Right ventricle myocardium superior (tissue), 1 donor: Measurements from ENCODE around the gene TNKS1BP1. TPM values are rescaled to one million over a fixed set of nuclear protein-coding genes. Genes with fewer than 3 reads are reported as not detected.

ENCODE experiments used
- ATAC-seq: fragments of 200-7000 bp; cut with Tn5 transposase; one replicate; pipeline ENCODE4 v1.9.1; 2020; ENCODE audit warnings: mild to moderate bottlenecking; ENCODE audit not compliant: poor library complexity
- DNase-seq: peaks from one replicate; pipeline ENCODE4 v3.0.0-alpha.2; 2020
- intact Hi-C: fragments of 100-400 bp; cut with DNase I; formaldehyde crosslinking; loops from one replicate; pipeline ENCODE4 v1.11.2; 2022
- total RNA-seq: library from RNA; stranded (reverse); fragmentation: NEBNext Ultra II Directional; extraction: Animal tissue kit (Norgen Biotek cat#: 25700); gene quantifications from one replicate; pipeline ENCODE4 v1.2.1, GENCODE V29; 2021
- donor health status: DM: no; HTN: yes; CAD: no; lungs with severe emphysema.

TNKS1BP1 gene
- total RNA-seq, 1 donor from 2014 or later: 39.7 TPM

DNA sequence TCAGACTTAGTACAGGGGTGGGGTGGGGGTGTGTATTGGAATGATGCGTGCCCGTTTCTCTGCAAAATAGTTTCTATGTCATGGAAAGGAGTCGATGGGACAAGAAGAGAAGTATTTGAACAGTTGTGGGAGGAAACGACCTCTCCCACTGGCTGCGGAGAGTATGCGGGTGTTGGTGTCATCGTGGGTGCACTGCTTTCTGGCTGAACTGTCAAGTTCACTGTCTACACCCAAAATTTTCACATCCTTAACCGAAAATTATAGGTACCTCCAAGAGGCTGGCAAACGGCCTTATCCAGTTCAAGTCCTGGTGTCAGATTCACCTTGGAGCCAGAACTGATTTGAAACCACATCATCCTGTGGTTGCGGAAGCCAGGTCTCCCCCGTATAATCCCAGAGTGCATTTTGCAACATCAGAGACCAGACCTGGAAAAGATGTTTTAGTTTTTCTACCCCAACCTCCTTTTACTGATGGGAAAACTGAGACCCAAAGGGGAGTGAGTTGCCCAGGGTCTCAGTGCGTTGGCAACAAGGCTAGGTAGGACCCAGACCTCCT lies 11.4 kb upstream of the TNKS1BP1 start:
- ATAC-seq (no peak), DNase-seq (no peak)
- intact Hi-C loops: no loop called here

GRCh38 chr11:57335343-57336110 lies 10.8 kb upstream of the TNKS1BP1 start, which contains the start of gene SSRP1:
TSS of gene SSRP1 (minus strand) at chr11:57335892. CDS start at chr11:57335121, 771 bp downstream.
- intact Hi-C loops: no loop called here
- DNase-seq: peak; percentile 94
- peak; percentile 99 for ATAC-seq

- intact Hi-C loops: no loop called here
- ATAC-seq (no peak), DNase-seq (no peak)
These were observed 10.2 kb upstream of the TNKS1BP1 start for GRCh38 chr11:57335023-57335342.

- ATAC-seq (no peak), DNase-seq (no peak)
- intact Hi-C loops: no loop called here
These were observed 8.1 kb upstream of the TNKS1BP1 start for GRCh38 chr11:57332694-57333440.

- ATAC-seq: no peak
- intact Hi-C loops: no loop called here
- DNase-seq: peak; percentile 35
These were observed 7.0 kb upstream of the TNKS1BP1 start for GRCh38 chr11:57331720-57332119.

DNA sequence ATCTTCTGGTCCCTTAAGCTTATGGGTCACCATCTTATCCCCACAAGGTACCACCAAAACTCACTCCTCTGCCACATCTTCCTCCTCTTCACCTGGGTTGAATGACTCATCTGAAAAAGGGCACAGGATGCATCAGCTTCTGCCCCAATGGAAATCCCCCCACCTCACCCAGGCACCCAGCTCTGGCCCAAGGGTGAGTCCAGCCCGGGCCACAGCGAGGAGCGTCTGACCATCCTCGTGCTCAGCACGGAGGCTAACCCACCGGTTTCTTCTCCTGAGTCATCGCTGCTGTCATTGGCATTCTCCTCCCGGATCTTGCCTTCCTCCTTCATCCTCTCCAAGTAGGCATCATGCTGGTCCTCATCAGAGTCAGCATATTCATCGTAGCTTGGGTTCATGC lies 5.3 kb upstream of the TNKS1BP1 start:
- DNase-seq (no peak), ATAC-seq (no peak)
- intact Hi-C loops: no loop called here

- intact Hi-C loops: no loop called here
- DNase-seq (no peak), ATAC-seq (no peak)
These were observed 3.0 kb upstream of the TNKS1BP1 start for GRCh38 chr11:57327721-57328120.

- intact Hi-C loops: no loop called here
These were observed 940 bp upstream of the TNKS1BP1 start for GRCh38 chr11:57325735-57326048.

GRCh38 chr11:57324154-57324885 lies 432 bp downstream of the TNKS1BP1 start:
- ATAC-seq: peak; percentile 2
- intact Hi-C loops: no loop called here
- peak; percentile 67 for DNase-seq

More at GRCh38 chr11:57325735-57326048, 940 bp upstream of the TNKS1BP1 start:
- peak; percentile 70 for DNase-seq
- ATAC-seq: no peak

DNA sequence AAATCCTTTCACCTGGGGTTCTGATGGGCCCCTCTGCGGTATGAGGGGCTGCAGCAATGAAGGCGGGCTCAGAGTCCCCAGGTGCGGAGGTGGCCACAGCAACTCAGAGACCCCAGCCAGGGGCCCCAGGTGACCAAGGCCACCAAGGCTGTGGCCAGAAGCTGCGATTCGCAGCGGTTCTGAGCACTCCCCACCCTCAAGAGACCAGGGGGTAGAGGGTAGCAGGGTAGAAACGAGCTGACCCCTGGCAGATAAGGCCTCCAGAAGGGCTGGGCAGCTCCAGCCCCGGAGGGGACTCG lies 948 bp downstream of the TNKS1BP1 start:
- intact Hi-C loops: no loop called here
- no peak for ATAC-seq
- no peak for DNase-seq

DNA sequence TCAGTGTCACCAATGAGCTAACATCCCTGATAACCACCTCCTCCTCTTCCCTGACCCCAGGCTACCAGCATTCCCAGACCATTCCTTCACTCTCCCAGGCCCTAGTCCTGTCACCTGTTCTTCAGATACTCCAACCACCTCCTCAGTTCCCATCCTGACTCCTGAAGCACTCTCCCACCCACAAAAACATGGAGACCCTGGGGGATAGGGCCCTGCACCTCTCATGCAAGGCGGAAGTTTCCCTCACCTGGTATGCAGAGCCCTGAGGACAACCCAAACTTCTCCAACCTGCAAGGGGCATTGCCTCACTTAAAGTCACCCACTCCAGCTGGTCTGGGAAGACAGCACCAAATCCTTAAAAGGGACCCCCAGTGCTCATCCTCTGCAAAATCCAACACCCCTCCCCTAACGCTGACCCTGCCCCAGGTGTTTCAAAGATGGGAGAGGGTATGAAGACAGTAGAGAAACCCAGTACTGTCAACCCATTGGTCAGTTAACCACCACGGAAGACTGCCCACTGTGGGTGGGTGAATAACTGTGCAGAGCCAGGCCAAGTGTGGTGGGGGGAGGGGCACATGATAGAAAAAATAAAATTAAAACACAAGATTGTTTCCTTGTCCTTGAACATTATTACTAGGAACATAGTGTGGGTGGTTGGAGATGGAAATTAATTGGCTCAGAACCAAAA lies 1.4 kb downstream of the TNKS1BP1 start:
- intact Hi-C loops: no loop called here
- ATAC-seq: no peak
- DNase-seq: no peak

GRCh38 chr11:57322256-57323166 lies 2.2 kb downstream of the TNKS1BP1 start:
- intact Hi-C loops: no loop called here
- ATAC-seq (peak; percentile 55), DNase-seq (peak; percentile 93)

GRCh38 chr11:57321388-57322255 lies 3.1 kb downstream of the TNKS1BP1 start:
- intact Hi-C loops: no loop called here
- DNase-seq (no peak), ATAC-seq (no peak)

DNA sequence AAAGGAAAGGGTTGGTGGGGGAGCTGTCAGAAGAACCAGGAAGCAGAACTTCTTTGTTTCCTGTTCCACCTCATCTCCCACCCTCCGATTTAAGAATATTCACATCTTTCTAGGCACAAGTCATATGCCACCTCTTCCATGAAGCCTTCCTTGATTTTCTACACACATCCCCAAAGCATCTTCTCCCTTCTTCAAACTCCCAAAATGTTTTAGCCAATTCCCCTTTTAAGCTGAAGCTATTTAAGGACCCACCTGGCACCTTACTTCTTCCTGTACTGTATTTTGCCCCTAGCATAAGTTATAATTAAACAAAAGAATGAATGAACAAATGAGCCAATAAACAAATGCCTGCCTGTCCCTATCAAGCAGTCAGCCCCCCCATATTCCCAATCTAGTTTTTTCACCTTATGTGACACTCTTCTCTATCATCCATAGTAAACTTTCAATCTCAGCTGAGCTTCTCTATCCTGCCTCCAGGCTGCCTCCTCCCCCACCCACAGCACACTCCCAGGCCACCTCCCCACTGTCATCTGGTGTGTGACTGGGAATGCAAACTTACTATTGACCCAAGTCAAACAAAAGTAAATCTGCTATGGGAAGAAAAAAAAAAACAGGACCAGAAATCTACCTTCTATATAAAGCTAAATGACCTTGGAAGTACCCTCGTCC lies 3.9 kb downstream of the TNKS1BP1 start:
- ATAC-seq: no peak
- intact Hi-C loops: no loop called here

GRCh38 chr11:57320067-57320718 lies 4.6 kb downstream of the TNKS1BP1 start:
- ATAC-seq (no peak), DNase-seq (no peak)
- intact Hi-C loops: no loop called here

More for the DNA sequence above, 3.9 kb downstream of the TNKS1BP1 start:
- no peak for DNase-seq

DNA sequence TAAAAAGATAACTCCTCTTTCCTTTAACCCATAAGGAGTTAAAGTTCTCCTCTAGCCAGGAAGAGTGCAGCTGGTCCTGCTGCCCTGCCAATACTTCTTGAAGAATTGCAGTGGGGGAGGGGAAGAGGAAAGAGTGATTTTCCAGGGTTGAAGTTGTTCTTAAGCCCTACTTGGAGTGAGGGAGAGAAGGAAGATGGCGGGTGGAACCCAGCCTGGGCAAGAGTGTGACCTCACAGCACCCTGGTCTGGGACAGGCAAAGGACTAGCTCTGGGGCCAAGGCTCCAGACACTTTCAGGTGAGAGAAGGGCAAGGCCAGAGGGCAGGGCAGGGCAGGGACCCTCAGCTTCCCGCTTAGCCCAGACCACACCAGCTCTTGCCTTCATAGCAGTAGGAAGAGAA lies 6.6 kb downstream of the TNKS1BP1 start:
- intact Hi-C loops: no loop called here
- ATAC-seq (no peak), DNase-seq (no peak)
